Neural cell (in vitro differentiated cells): ENCODE measurements around the gene PRKG1. TPM values are rescaled to one million over a fixed set of nuclear protein-coding genes. Genes with fewer than 3 reads are reported as not detected.

Experiments used
- H2AFZ ChIP-seq: fragments of 200-600, 300-800 bp; sonication (generic), shearing (Covaris generic); 2 replicates; pipeline ENCODE4 v1.6.0; 2014; ENCODE audit warnings: low read depth, mild to moderate bottlenecking, antibody characterized with exemption, low read length, moderate library complexity
- H3F3A ChIP-seq: fragments of 200-600 bp; shearing (Covaris generic); 2 replicates; pipeline ENCODE4 v1.6.1; 2016; ENCODE audit warnings: mild to moderate bottlenecking, moderate library complexity, mixed read lengths, antibody characterized with exemption, low read length; ENCODE audit not compliant: insufficient read depth, poor library complexity, severe bottlenecking
- H3K27ac ChIP-seq: fragments of 200-600, 300-800 bp; sonication (generic), shearing (Covaris generic); 2 replicates; pipeline ENCODE4 v1.5.1; 2014; ENCODE audit warnings: mild to moderate bottlenecking, low read length, moderate library complexity
- H3K27me3 ChIP-seq: fragments of 300-800, 200-600 bp; sonication (generic), shearing (Covaris generic); 2 replicates; pipeline ENCODE4 v1.6.0; 2014; ENCODE audit warnings: mild to moderate bottlenecking, low read depth, low read length, moderate library complexity; ENCODE audit not compliant: insufficient read depth
- H3K36me3 ChIP-seq: fragments of 300-800, 200-600 bp; sonication (generic), shearing (Covaris generic); 2 replicates; pipeline ENCODE4 v1.5.1; 2014; ENCODE audit warnings: mild to moderate bottlenecking, antibody characterized with exemption, low read length, moderate library complexity; ENCODE audit not compliant: insufficient read depth
- H3K4me2 ChIP-seq: fragments of 300-800, 200-600 bp; sonication (generic), shearing (Covaris generic); 2 replicates; pipeline ENCODE4 v1.6.0; 2014; ENCODE audit warnings: mild to moderate bottlenecking, low read length
- H3K4me3 ChIP-seq: fragments of 300-800, 200-600 bp; sonication (generic), shearing (Covaris generic); 2 replicates; pipeline ENCODE4 v1.5.1; 2014; ENCODE audit warnings: mild to moderate bottlenecking, low read length, moderate library complexity
- H3K79me2 ChIP-seq: fragments of 200-600 bp; shearing (Covaris generic); replicated peaks from 2 replicates; pipeline ENCODE4 v1.6.0; 2014; ENCODE audit warnings: mild to moderate bottlenecking, low read length, moderate library complexity; ENCODE audit not compliant: insufficient read depth
- H3K9ac ChIP-seq: fragments of 300-800, 200-600 bp; sonication (generic), shearing (Covaris generic); 2 replicates; pipeline ENCODE4 v1.6.1; 2016; ENCODE audit warnings: mild to moderate bottlenecking, low read length, mixed read lengths
- H3K9me2 ChIP-seq: fragments of 200-600 bp; shearing (Covaris generic); 2 replicates; pipeline ENCODE4 v1.6.1; 2016; ENCODE audit warnings: mild to moderate bottlenecking, low read length, mixed read lengths; ENCODE audit not compliant: insufficient read depth
- H3K9me3 ChIP-seq: fragments of 200-600, 300-800 bp; sonication (generic), shearing (Covaris generic); 2 replicates; pipeline ENCODE4 v1.6.1; 2016; ENCODE audit warnings: mild to moderate bottlenecking, mixed run types, low read length, moderate library complexity, mixed read lengths
- H4K20me1 ChIP-seq: fragments of 200-600 bp; shearing (Covaris generic); 2 replicates; pipeline ENCODE4 v1.6.1; 2016; ENCODE audit warnings: mild to moderate bottlenecking, mixed run types; ENCODE audit not compliant: insufficient read depth
- EP300 ChIP-seq: fragments of 450-650 bp; conservative IDR thresholded peaks from 2 replicates; pipeline ENCODE4 v1.6.1; 2014; ENCODE audit warnings: antibody characterized with exemption, mild to moderate bottlenecking, moderate library complexity; ENCODE audit not compliant: poor library complexity, severe bottlenecking
- EZH2 ChIP-seq: fragments of 200-600, 300-800 bp; shearing (Covaris generic), sonication (generic); IDR thresholded peaks from 2 replicates; pipeline ENCODE4 v1.6.1; 2014; ENCODE audit warnings: antibody characterized with exemption, low read length, borderline replicate concordance, mild to moderate bottlenecking; ENCODE audit not compliant: insufficient read depth, poor library complexity, severe bottlenecking
- MXI1 ChIP-seq: fragments of 450-650 bp; conservative IDR thresholded peaks from 2 replicates; pipeline ENCODE4 v1.6.1; 2014; ENCODE audit warnings: antibody characterized with exemption, mild to moderate bottlenecking; ENCODE audit not compliant: poor library complexity, severe bottlenecking
- POLR2AphosphoS5 ChIP-seq: IDR thresholded peaks from 2 replicates; pipeline ENCODE4 v1.6.1; 2012
- RAD21 ChIP-seq: fragments of 450-650 bp; conservative IDR thresholded peaks from 2 replicates; pipeline ENCODE4 v1.6.1; 2014; ENCODE audit warnings: antibody characterized with exemption, mild to moderate bottlenecking, moderate library complexity
- SMC3 ChIP-seq: fragments of 450-650 bp; conservative IDR thresholded peaks from 2 replicates; pipeline ENCODE4 v1.6.1; 2014; ENCODE audit warnings: antibody characterized with exemption, mild to moderate bottlenecking, moderate library complexity; ENCODE audit not compliant: poor library complexity
- TAF1 ChIP-seq: IDR thresholded peaks from 2 replicates; pipeline ENCODE4 v1.6.1; 2012; ENCODE audit warnings: low read depth
- polyA plus RNA-seq: library from polyadenylated mRNA; depleted of rRNA; stranded (reverse); fragments of >200 nt; gene quantifications from 2 replicates; pipeline ENCODE4 v1.2.3, GENCODE V29; 2014
- TF ChIP-seq, protein P1 (sequence below): IDR thresholded peaks from 2 replicates; pipeline ENCODE4 v1.6.1; 2012; ENCODE audit warnings: borderline replicate concordance
- TF ChIP-seq, protein P2 (sequence below): fragments of 450-650 bp; IDR thresholded peaks from 2 replicates; pipeline ENCODE4 v1.5.1; 2014; ENCODE audit warnings: antibody characterized with exemption, mild to moderate bottlenecking, moderate library complexity; ENCODE audit not compliant: poor library complexity, severe bottlenecking

PRKG1 gene
- polyA plus RNA-seq, 1 donor from 2014 or later, result 2.2 TPM

DNA sequence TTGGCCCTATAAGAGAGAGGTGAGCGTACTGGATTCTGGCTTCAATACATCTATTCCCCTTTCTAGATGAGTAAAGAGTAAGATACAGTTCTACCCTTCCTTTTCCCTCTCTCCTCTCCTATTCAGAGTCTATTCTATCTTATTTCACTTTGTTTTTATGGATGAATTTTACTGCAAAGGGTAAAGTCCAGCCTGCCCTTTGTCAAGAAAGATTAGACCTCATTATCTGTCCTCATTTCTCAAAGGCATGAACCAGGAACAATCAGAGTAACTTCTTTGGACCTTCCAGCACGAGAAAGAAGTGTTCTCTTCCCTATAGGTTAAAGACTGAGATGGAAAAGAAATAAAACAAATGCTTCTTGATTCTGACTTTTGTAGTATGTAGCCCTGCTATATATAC, 239.0 kb downstream of the PRKG1 start:
- no peaks in the 10 kb centered on the region for H3K9me3 ChIP-seq
- H3K9me2 ChIP-seq, result no peaks in the 10 kb centered on the region
- no peaks in the 10 kb centered on the region for H3K27me3 ChIP-seq
- H3F3A ChIP-seq, result no peaks in the 10 kb centered on the region
- no peak overlapping the region for H2AFZ ChIP-seq
- H3K9ac ChIP-seq, result no peak overlapping the region
- no peaks in the 10 kb centered on the region for H3K79me2 ChIP-seq
- H3K27ac ChIP-seq, result no peak overlapping the region
- TF ChIP-seq EP300 (no peak), MXI1 (no peak), POLR2AphosphoS5 (no peak), TAF1 (no peak), SMC3 (no peak), EZH2 (no peak), RAD21 (no peak)
- TF ChIP-seq, protein P1, sequence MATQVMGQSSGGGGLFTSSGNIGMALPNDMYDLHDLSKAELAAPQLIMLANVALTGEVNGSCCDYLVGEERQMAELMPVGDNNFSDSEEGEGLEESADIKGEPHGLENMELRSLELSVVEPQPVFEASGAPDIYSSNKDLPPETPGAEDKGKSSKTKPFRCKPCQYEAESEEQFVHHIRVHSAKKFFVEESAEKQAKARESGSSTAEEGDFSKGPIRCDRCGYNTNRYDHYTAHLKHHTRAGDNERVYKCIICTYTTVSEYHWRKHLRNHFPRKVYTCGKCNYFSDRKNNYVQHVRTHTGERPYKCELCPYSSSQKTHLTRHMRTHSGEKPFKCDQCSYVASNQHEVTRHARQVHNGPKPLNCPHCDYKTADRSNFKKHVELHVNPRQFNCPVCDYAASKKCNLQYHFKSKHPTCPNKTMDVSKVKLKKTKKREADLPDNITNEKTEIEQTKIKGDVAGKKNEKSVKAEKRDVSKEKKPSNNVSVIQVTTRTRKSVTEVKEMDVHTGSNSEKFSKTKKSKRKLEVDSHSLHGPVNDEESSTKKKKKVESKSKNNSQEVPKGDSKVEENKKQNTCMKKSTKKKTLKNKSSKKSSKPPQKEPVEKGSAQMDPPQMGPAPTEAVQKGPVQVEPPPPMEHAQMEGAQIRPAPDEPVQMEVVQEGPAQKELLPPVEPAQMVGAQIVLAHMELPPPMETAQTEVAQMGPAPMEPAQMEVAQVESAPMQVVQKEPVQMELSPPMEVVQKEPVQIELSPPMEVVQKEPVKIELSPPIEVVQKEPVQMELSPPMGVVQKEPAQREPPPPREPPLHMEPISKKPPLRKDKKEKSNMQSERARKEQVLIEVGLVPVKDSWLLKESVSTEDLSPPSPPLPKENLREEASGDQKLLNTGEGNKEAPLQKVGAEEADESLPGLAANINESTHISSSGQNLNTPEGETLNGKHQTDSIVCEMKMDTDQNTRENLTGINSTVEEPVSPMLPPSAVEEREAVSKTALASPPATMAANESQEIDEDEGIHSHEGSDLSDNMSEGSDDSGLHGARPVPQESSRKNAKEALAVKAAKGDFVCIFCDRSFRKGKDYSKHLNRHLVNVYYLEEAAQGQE, result no peak
- TF ChIP-seq, protein P2, sequence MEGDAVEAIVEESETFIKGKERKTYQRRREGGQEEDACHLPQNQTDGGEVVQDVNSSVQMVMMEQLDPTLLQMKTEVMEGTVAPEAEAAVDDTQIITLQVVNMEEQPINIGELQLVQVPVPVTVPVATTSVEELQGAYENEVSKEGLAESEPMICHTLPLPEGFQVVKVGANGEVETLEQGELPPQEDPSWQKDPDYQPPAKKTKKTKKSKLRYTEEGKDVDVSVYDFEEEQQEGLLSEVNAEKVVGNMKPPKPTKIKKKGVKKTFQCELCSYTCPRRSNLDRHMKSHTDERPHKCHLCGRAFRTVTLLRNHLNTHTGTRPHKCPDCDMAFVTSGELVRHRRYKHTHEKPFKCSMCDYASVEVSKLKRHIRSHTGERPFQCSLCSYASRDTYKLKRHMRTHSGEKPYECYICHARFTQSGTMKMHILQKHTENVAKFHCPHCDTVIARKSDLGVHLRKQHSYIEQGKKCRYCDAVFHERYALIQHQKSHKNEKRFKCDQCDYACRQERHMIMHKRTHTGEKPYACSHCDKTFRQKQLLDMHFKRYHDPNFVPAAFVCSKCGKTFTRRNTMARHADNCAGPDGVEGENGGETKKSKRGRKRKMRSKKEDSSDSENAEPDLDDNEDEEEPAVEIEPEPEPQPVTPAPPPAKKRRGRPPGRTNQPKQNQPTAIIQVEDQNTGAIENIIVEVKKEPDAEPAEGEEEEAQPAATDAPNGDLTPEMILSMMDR, result no peak
- H3K4me3 ChIP-seq, result no peak overlapping the region
- no peaks in the 10 kb centered on the region for H4K20me1 ChIP-seq
- H3K36me3 ChIP-seq, result no peaks in the 10 kb centered on the region
- H3K4me2 ChIP-seq, result no peak overlapping the region

DNA sequence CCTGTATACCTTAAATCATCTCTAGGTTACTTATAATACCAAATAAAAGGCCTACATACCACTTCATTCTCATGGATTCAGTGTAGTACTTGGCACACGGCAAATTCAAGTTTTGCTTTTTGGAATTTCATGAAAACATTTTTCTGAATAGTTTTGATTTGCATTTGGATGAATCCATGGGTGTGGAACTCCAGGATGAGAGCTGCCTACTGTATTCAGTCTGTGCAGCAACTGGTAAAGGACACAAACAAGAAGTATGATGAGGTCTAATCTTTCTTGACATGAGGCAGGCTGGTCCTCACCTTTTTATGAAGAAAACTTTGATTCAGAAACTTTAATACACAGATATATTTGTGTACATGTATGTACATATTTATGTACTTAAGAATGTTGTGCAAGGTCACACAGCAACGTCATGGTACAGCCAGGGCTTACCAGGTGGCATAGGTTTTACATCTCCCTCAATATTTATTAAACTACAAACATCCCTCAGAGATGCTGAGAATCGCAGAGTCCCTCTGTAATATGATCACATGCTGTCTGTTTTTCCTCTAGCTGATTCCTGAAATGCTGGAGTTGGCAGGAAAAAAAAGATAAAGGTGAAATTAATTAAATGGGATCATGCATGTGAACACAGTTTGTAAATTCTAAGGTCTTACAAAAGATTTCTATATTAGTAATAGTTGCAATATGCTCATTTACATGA, 239.6 kb downstream of the PRKG1 start:
- no peak overlapping the region for H3K9ac ChIP-seq
- no peak overlapping the region for H2AFZ ChIP-seq
- H3K79me2 ChIP-seq, result no peaks in the 10 kb centered on the region
- no peak overlapping the region for H3K4me3 ChIP-seq
- H3K4me2 ChIP-seq, result no peak overlapping the region
- TF ChIP-seq MXI1 (no peak), POLR2AphosphoS5 (no peak), EZH2 (no peak), RAD21 (no peak), EP300 (no peak), SMC3 (no peak), TAF1 (no peak)
- TF ChIP-seq, protein P1, result no peak
- TF ChIP-seq, protein P2, result no peak
- no peaks in the 10 kb centered on the region for H3K36me3 ChIP-seq
- H3K27me3 ChIP-seq, result no peaks in the 10 kb centered on the region
- no peaks in the 10 kb centered on the region for H3K9me3 ChIP-seq
- H3K9me2 ChIP-seq, result no peaks in the 10 kb centered on the region
- no peaks in the 10 kb centered on the region for H3F3A ChIP-seq
- no peak overlapping the region for H3K27ac ChIP-seq
- H4K20me1 ChIP-seq, result no peaks in the 10 kb centered on the region
